ENCODE data around the gene DENND2D. TPM values are rescaled to one million over a fixed set of nuclear protein-coding genes. Genes with fewer than 3 reads are reported as not detected.
A peak's percentile ranks its signal among the peaks of the same experiment; 100 is the strongest.

Gene DENND2D
- total RNA-seq, 1 experiment from 2014 or later: 0.11 TPM

GRCh38 chr1:111219557-111220286 lies 19.3 kb upstream of the DENND2D start:
- Histone ChIP-seq H2BK15ac (ENCODE audit: low read depth, low read length) (no peak overlapping the region), H4K5ac (ENCODE audit: insufficient read length, low read depth, low read length) (no peak overlapping the region), H3K27ac (ENCODE audit: insufficient read length, low read depth, low read length) (no peak overlapping the region), H3K79me2 (ENCODE audit: insufficient read depth, low read length) (no peaks in the 10 kb centered on the region), H3K9me3 (ENCODE audit: control insufficient read depth, low read depth, low read length) (no peaks in the 10 kb centered on the region), H2AFZ (ENCODE audit: low read length) (no peak overlapping the region), H3K23me2 (ENCODE audit: insufficient read length, low read depth, low read length, poor library complexity, severe bottlenecking) (no peaks in the 10 kb centered on the region), H3K4me1 (ENCODE audit: insufficient read depth, low read length) (peaks cover 7% of the 10 kb centered on the region; the same call in 1 of the 2 replicates), H2BK120ac (ENCODE audit: low read depth, low read length, poor library complexity, severe bottlenecking) (no peak overlapping the region), H3K4me2 (ENCODE audit: insufficient read depth, insufficient read length, low read length) (no peak overlapping the region), H2BK20ac (ENCODE audit: low read depth, low read length, poor library complexity, severe bottlenecking) (no peak overlapping the region), H4K91ac (ENCODE audit: insufficient read length, low read depth, low read length) (no peak overlapping the region), H2AK5ac (ENCODE audit: insufficient read length, low read length) (no peak overlapping the region), H3K27me3 (ENCODE audit: insufficient read depth, low read length) (no peaks in the 10 kb centered on the region), H3K23ac (ENCODE audit: insufficient read length, low read depth, low read length) (no peak overlapping the region), H4K8ac (replicated peaks; ENCODE audit: insufficient read length, low read depth, low read length) (no peak overlapping the region), H2BK12ac (ENCODE audit: insufficient read length, low read depth, low read length) (no peak overlapping the region), H2BK5ac (ENCODE audit: insufficient read length, low read length) (no peak overlapping the region), H3K56ac (ENCODE audit: insufficient read length, low read depth, low read length) (no peak overlapping the region), H3T11ph (ENCODE audit: low read length) (no peak overlapping the region), H3K9ac (ENCODE audit: extremely low read depth, insufficient read length, low read length) (no peak overlapping the region), H4K20me1 (ENCODE audit: control insufficient read depth, insufficient read depth, insufficient read length) (no peaks in the 10 kb centered on the region), H3K18ac (ENCODE audit: insufficient read length, low read depth, low read length) (no peak overlapping the region), H3K4ac (ENCODE audit: low read depth, low read length) (no peak overlapping the region), H3K14ac (ENCODE audit: insufficient read depth, low read length) (no peak overlapping the region), H3K79me1 (ENCODE audit: insufficient read depth, low read depth, low read length, poor library complexity, severe bottlenecking) (no peaks in the 10 kb centered on the region)
- Mint-ChIP-seq H3K4me3 (no peak overlapping the region), H3K4me1 (peaks cover 49 to 56% of the 10 kb centered on the region in 2 experiments), H3K27me3 (ENCODE audit: low read depth) (no peaks in the 10 kb centered on the region), H3K36me3 (ENCODE audit: insufficient read depth in 1 of 3, low read depth in 3 of 3) (no peaks in the 10 kb centered on the region; a peak in 1 of 7 replicates), H3K27ac (peak overlapping the region in 2 of 3 experiments; percentile 49 to 80; a peak in 4 of 7 replicates), H3K9me3 (no peaks in the 10 kb centered on the region; a peak in 1 of 5 replicates)
- WGBS (ENCODE audit: extremely low coverage, insufficient read length, low lambda C conversion rate): no CpG with 5 or more reads among the region's 5 CpGs
- TF ChIP-seq CTCF (conservative IDR thresholded peaks at IDR 0.05): no peak
- no peak for DNase-seq

Measured in H9 (cell line).